SK-N-SH (cell line): ENCODE results near the gene MRPS35. TPM values are rescaled to one million over a fixed set of nuclear protein-coding genes. Genes with fewer than 3 reads are reported as not detected.

ENCODE experiments used
- CTCF ChIA-PET: fragments of 300-600, 350-600 bp; formaldehyde crosslinking; extraction: SDS; loops from one replicate; lab custom pipeline; 2021; lab: Yijun Ruan, JAX
- POLR2A ChIA-PET: fragments of 350-600 bp; sonication (Branson Sonifier 250); formaldehyde crosslinking; extraction: SDS; loops from one replicate; lab custom pipeline; 2020; ENCODE audit warnings: antibody characterized with exemption, inconsistent platforms; lab: Yijun Ruan, JAX
- DNase-seq: peaks from one replicate; pipeline ENCODE4 v3.0.0; 2012
- H2AFZ ChIP-seq: fragments of 200-600 bp; sonication (generic); 2 replicates; pipeline ENCODE4 v1.8.1; 2016; ENCODE audit warnings: antibody characterized with exemption, mild to moderate bottlenecking, low read depth
- H3F3A ChIP-seq: fragments of 200-600 bp; sonication (generic); replicated peaks from 2 replicates; pipeline ENCODE3; 2016; ENCODE audit warnings: antibody characterized with exemption, mild to moderate bottlenecking; ENCODE audit not compliant: insufficient read depth
- H3K27ac ChIP-seq, 2 experiments: fragments of 200-500 bp in 1 of 2; fragments of 200-600 bp in 1 of 2; sonication (Bioruptor generic) in 1 of 2; sonication (generic), shearing (Covaris generic) in 1 of 2; 2 replicates each; pipeline versions ENCODE4 v1.5.1 to v1.6.1; 2014 to 2016; ENCODE audit warnings: low read depth in 2 of 2, inconsistent platforms in 1 of 2, low read length in 1 of 2, mild to moderate bottlenecking in 1 of 2, mixed read lengths in 1 of 2
- H3K27me3 ChIP-seq: fragments of 200-600 bp; sonication (generic), shearing (Covaris generic); 2 replicates; pipeline ENCODE4 v1.6.1; 2016; ENCODE audit warnings: mixed run types; ENCODE audit not compliant: insufficient read depth
- H3K36me3 ChIP-seq, 2 experiments: fragments of 200-500 bp in 1 of 2; fragments of 200-600 bp in 1 of 2; sonication (Bioruptor generic) in 1 of 2; sonication (generic) in 1 of 2; replicated peaks in 1 of 2; 2 replicates each; pipeline versions ENCODE3 to v1.5.1; 2014 to 2016; ENCODE audit warnings: low read length in 1 of 2, mild to moderate bottlenecking in 1 of 2; ENCODE audit not compliant: insufficient read depth in 2 of 2, control insufficient read depth in 1 of 2
- H3K4me1 ChIP-seq, 2 experiments: fragments of 200-500 bp in 1 of 2; fragments of 200-600 bp in 1 of 2; sonication (Bioruptor generic) in 1 of 2; sonication (generic), shearing (Covaris generic) in 1 of 2; 2 replicates each; pipeline versions ENCODE4 v1.5.1 to v1.6.1; 2014 to 2016; ENCODE audit warnings: low read depth in 1 of 2, low read length in 1 of 2, mixed run types in 1 of 2; ENCODE audit not compliant: insufficient read depth in 2 of 2, control insufficient read depth in 1 of 2
- H3K4me2 ChIP-seq: fragments of 200-600 bp; sonication (generic), shearing (Covaris generic); 2 replicates; pipeline ENCODE4 v1.6.1; 2017; ENCODE audit warnings: mixed run types
- H3K4me3 ChIP-seq, 2 experiments: fragments of 200-500 bp in 1 of 2; fragments of 200-600 bp in 1 of 2; sonication (Bioruptor generic) in 1 of 2; sonication (generic), shearing (Covaris generic) in 1 of 2; 2 replicates each; pipeline versions ENCODE4 v1.5.1 to v1.8.1; 2014 to 2016; ENCODE audit warnings: low read depth in 2 of 2, inconsistent platforms in 1 of 2, low read length in 1 of 2, mild to moderate bottlenecking in 1 of 2, mixed read lengths in 1 of 2, moderate library complexity in 1 of 2
- H3K79me2 ChIP-seq: fragments of 200-600 bp; sonication (generic); 2 replicates; pipeline ENCODE4 v1.8.1; 2017; ENCODE audit warnings: mild to moderate bottlenecking; ENCODE audit not compliant: insufficient read depth
- H3K9ac ChIP-seq: fragments of 200-600 bp; sonication (generic); 2 replicates; pipeline ENCODE4 v1.6.1; 2017; ENCODE audit warnings: mixed run types
- H3K9me2 ChIP-seq: fragments of 200-600 bp; sonication (generic); 2 replicates; pipeline ENCODE4 v1.6.1; 2017; ENCODE audit warnings: mixed run types
- H3K9me3 ChIP-seq: fragments of 200-600 bp; sonication (generic); 2 replicates; pipeline ENCODE4 v1.6.1; 2017; ENCODE audit warnings: mixed run types, mild to moderate bottlenecking, moderate library complexity
- H4K20me1 ChIP-seq: fragments of 200-600 bp; sonication (generic); 2 replicates; pipeline ENCODE4 v1.6.1; 2017; ENCODE audit warnings: mild to moderate bottlenecking, mixed run types; ENCODE audit not compliant: insufficient read depth
- ELF1 ChIP-seq: IDR thresholded peaks from 2 replicates; pipeline ENCODE4 v1.4.0; 2012
- FOSL2 ChIP-seq: IDR thresholded peaks from 2 replicates; pipeline ENCODE4 v1.4.0; 2012; ENCODE audit warnings: low read depth, mild to moderate bottlenecking, moderate library complexity, borderline replicate concordance
- FOXJ3 ChIP-seq: sonication (generic); formaldehyde crosslinking; IDR thresholded peaks from 2 replicates; pipeline ENCODE4 v1.5.1; 2020; ENCODE audit warnings: mild to moderate bottlenecking, missing genetic modification reagents
- RXRA ChIP-seq: IDR thresholded peaks from 2 replicates; pipeline ENCODE4 v1.4.0; 2012; ENCODE audit warnings: low read depth, mild to moderate bottlenecking, borderline replicate concordance
- WGBS: methylation state at CpG from one replicate; pipeline ENCODE4 v1.1.6; 2017; ENCODE audit warnings: low lambda C conversion rate; 5-methylcytosine and 5-hydroxymethylcytosine counted together
- polyA plus RNA-seq, 3 experiments: library from polyadenylated mRNA; depleted of rRNA; stranded (reverse); fragments of >200 nt; gene quantifications; 2 replicates each; pipeline ENCODE4 v1.2.3, GENCODE V29; 2012
- TF ChIP-seq, protein P1 (sequence below): IDR thresholded peaks from 2 replicates; pipeline ENCODE4 v1.4.0; 2012; ENCODE audit warnings: low read depth, borderline replicate concordance
- TF ChIP-seq, protein P2 (sequence below): fragments of 150-350 bp; IDR thresholded peaks from 2 replicates; pipeline ENCODE4 v1.6.1; 2016; ENCODE audit warnings: mild to moderate bottlenecking, low read depth, low read length

Gene MRPS35
- polyA plus RNA-seq, 1 of the 3 experiments (the other 2 are of a cell fraction): 32.4 TPM

DNA sequence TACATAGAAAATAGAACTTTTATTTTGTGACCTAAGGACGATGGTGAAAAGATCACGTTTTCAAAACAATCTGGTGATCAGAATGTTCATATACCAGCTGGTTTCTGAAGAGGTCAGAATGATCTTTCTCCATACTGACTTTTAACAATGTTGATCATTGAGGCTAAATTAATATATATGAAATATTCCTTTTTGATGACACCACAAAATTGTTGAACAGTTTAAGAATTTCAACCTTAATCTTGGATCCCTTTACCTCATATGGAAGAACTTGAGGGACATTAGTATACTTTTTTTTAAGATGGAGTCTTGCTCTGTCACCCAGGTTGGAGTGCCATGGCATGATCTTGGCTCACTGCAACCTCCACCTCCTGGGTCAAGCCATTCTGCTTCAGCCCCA is 17.2 kb upstream of the MRPS35 start:
- Histone ChIP-seq H3K4me2 (no peak overlapping the region), H3K79me2 (no peaks in the 10 kb centered on the region), H3K36me3 (peaks cover 69 to 94% of the 10 kb centered on the region in 2 experiments), H4K20me1 (no peaks in the 10 kb centered on the region), H3K9me2 (0 out of 2 replicates have a peak, but pooled peaks cover 2% of the 10 kb centered on the region), H3F3A (peaks cover 33% of the 10 kb centered on the region), H3K9me3 (no peaks in the 10 kb centered on the region), H3K27me3 (no peaks in the 10 kb centered on the region), H3K4me3 (no peak overlapping the region), H3K4me1 (peaks cover 0 to 6% of the 10 kb centered on the region in 2 experiments; a peak in 1 of 4 replicates), H2AFZ (no peak overlapping the region), H3K27ac (no peak overlapping the region), H3K9ac (no peak overlapping the region)
- 97% methylated on average over 2 of the region's 2 CpGs for WGBS
- TF ChIP-seq FOSL2 (no peak), FOXJ3 (no peak)
- TF ChIP-seq, protein P1, sequence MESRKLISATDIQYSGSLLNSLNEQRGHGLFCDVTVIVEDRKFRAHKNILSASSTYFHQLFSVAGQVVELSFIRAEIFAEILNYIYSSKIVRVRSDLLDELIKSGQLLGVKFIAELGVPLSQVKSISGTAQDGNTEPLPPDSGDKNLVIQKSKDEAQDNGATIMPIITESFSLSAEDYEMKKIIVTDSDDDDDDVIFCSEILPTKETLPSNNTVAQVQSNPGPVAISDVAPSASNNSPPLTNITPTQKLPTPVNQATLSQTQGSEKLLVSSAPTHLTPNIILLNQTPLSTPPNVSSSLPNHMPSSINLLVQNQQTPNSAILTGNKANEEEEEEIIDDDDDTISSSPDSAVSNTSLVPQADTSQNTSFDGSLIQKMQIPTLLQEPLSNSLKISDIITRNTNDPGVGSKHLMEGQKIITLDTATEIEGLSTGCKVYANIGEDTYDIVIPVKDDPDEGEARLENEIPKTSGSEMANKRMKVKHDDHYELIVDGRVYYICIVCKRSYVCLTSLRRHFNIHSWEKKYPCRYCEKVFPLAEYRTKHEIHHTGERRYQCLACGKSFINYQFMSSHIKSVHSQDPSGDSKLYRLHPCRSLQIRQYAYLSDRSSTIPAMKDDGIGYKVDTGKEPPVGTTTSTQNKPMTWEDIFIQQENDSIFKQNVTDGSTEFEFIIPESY: no peak
- TF ChIP-seq, protein P2, sequence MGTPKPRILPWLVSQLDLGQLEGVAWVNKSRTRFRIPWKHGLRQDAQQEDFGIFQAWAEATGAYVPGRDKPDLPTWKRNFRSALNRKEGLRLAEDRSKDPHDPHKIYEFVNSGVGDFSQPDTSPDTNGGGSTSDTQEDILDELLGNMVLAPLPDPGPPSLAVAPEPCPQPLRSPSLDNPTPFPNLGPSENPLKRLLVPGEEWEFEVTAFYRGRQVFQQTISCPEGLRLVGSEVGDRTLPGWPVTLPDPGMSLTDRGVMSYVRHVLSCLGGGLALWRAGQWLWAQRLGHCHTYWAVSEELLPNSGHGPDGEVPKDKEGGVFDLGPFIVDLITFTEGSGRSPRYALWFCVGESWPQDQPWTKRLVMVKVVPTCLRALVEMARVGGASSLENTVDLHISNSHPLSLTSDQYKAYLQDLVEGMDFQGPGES: no peak
- ChIA-PET POLR2A (no interaction called here), CTCF (no interaction called here)
- no peak for DNase-seq

DNA sequence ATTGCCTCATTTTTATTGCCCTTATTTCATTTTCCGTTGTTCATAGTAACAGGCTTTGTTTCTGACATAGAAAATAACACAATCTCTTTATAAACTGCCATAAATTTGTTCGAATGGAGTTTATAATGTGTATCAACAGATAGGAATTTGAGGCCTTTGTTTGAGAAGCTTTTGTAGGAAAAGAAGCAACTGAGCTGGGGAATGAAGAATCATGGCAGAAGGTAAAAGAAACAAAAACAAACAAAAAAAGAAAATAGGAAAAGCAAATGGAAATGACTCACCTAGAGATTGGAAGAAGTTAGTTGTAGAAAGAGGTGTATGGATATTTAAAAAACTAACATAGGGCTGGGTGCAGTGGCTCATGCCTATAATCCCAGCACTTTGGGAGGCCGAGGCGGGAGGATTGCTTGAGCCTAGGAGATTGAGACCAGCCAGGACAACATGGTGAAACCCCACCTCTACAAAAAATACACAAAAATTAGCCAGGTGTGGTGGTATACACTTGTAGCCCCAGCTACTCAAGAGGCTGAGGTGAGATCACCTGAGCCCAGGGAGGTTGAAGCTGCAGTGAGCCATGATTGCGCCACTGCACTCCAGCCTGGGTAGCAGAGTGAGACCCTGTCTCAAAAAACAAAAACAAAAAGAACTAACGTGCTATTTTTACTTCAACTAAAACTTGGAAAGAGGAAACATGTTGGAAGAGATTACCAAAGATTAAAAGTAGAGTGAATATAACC is 14.9 kb upstream of the MRPS35 start:
- Histone ChIP-seq H3K9ac (no peak overlapping the region), H3K9me3 (no peaks in the 10 kb centered on the region), H3F3A (peaks cover 39% of the 10 kb centered on the region), H3K4me3 (no peak overlapping the region), H4K20me1 (no peaks in the 10 kb centered on the region), H3K79me2 (no peaks in the 10 kb centered on the region), H2AFZ (no peak overlapping the region), H3K4me2 (no peak overlapping the region), H3K4me1 (peaks cover 0 to 10% of the 10 kb centered on the region in 2 experiments; a peak in 1 of 4 replicates), H3K36me3 (peaks cover 46 to 77% of the 10 kb centered on the region in 2 experiments), H3K27ac (peak overlapping the region in 1 of 2 experiments; percentile 45; a peak in 1 of 4 replicates), H3K9me2 (0 out of 2 replicates have a peak, but pooled peaks cover 2% of the 10 kb centered on the region), H3K27me3 (no peaks in the 10 kb centered on the region)
- ChIA-PET POLR2A (no interaction called here), CTCF (no interaction called here)
- no peak for TF ChIP-seq RXRA
- TF ChIP-seq ELF1: no peak
- 93% methylated on average over 6 of the region's 6 CpGs for WGBS
- DNase-seq: no peak
